Fibroblast of lung (primary cell): ENCODE results near the gene VWA5B1. TPM values are rescaled to one million over a fixed set of nuclear protein-coding genes. Genes with fewer than 3 reads are reported as not detected.

Source experiments
- DNase-seq, 2 donors: peaks; one replicate each; pipeline versions ENCODE4 v3.0.0 to v3.0.0-alpha.2; 2010; ENCODE audit warnings: low read depth in 2 of 2
- H2AFZ ChIP-seq: 2 replicates; pipeline ENCODE4 v1.5.1; 2012; ENCODE audit warnings: low read length, control low read depth, inconsistent platforms
- H3K27ac ChIP-seq: 2 replicates; pipeline ENCODE4 v1.5.1; 2011; ENCODE audit warnings: low read length, control low read depth; ENCODE audit not compliant: insufficient read depth
- H3K27me3 ChIP-seq: 2 replicates; pipeline ENCODE4 v1.5.1; 2011; ENCODE audit warnings: mild to moderate bottlenecking, low read length; ENCODE audit not compliant: control insufficient read depth, insufficient read depth
- H3K36me3 ChIP-seq: 2 replicates; pipeline ENCODE4 v1.5.1; 2011; ENCODE audit warnings: low read length; ENCODE audit not compliant: control insufficient read depth, insufficient read depth
- H3K4me1 ChIP-seq: 2 replicates; pipeline ENCODE4 v1.5.1; 2011; ENCODE audit warnings: low read length; ENCODE audit not compliant: control insufficient read depth, insufficient read depth; ENCODE audit errors: extremely low read depth
- H3K4me2 ChIP-seq: 2 replicates; pipeline ENCODE4 v1.5.1; 2011; ENCODE audit warnings: low read length, control low read depth; ENCODE audit not compliant: insufficient read depth; ENCODE audit errors: extremely low read depth
- H3K4me3 ChIP-seq, 4 experiments: fragments of 200-600 bp in 1 of 4; sonication (generic) in 1 of 4; replicated peaks in 1 of 4; 2 replicates each; pipeline ENCODE4 v1.5.1; 2011 to 2016; ENCODE audit warnings: low read length in 4 of 4, low read depth in 3 of 4, mild to moderate bottlenecking in 3 of 4, control low read depth in 2 of 4, inconsistent platforms in 1 of 4, mixed read lengths in 1 of 4; ENCODE audit not compliant: insufficient read depth in 1 of 4; ENCODE audit errors: control extremely low read depth in 1 of 4
- H3K79me2 ChIP-seq: 2 replicates; pipeline ENCODE4 v1.5.1; 2012; ENCODE audit warnings: mild to moderate bottlenecking, low read length, inconsistent platforms; ENCODE audit not compliant: control insufficient read depth, insufficient read depth
- H3K9ac ChIP-seq: 2 replicates; pipeline ENCODE4 v1.5.1; 2011; ENCODE audit warnings: mild to moderate bottlenecking, low read length, control low read depth; ENCODE audit not compliant: insufficient read depth
- H3K9me3 ChIP-seq: 2 replicates; pipeline ENCODE4 v1.5.1; 2012; ENCODE audit warnings: low read depth, low read length; ENCODE audit not compliant: control insufficient read depth, insufficient read depth
- H4K20me1 ChIP-seq: 2 replicates; pipeline ENCODE4 v1.5.1; 2011; ENCODE audit warnings: low read length; ENCODE audit not compliant: control insufficient read depth, insufficient read depth; ENCODE audit errors: extremely low read depth
- CTCF ChIP-seq, 2 donors: IDR thresholded peaks in 1 of 2; conservative IDR thresholded peaks in 1 of 2; 1 replicate in 1 of 2; 2 replicates in 1 of 2; pipeline ENCODE4 v1.5.1; 2011 to 2012; ENCODE audit warnings: low read length in 2 of 2, control low read depth in 1 of 2, inconsistent platforms in 1 of 2, low read depth in 1 of 2, mild to moderate bottlenecking in 1 of 2
- EZH2 ChIP-seq: IDR thresholded peaks from 2 replicates; pipeline ENCODE4 v1.5.1; 2012; ENCODE audit warnings: low read length, control low read depth, mild to moderate bottlenecking; ENCODE audit errors: missing control alignments
- polyA plus RNA-seq, 2 donors: library from polyadenylated mRNA; depleted of rRNA in 1 of 2; stranded (reverse) in 1 of 2; unstranded in 1 of 2; fragments of >200 nt; gene quantifications; 2 replicates each; pipeline ENCODE4 v1.2.1, GENCODE V29; 2011 to 2012; ENCODE audit warnings: missing spikeins in 1 of 2
- total RNA-seq: library from RNA; depleted of rRNA; stranded (reverse); fragments of >200 nt; gene quantifications from 2 replicates; pipeline ENCODE4 v1.2.1, GENCODE V29; 2014

Gene VWA5B1
- total and polyA plus RNA-seq, 2 donors (not counting 1 experiment from before 2014, with no cell fraction given) = not detected

- Histone ChIP-seq H3K9ac (no peak overlapping the region), H3K79me2 (no peaks in the 10 kb centered on the region), H3K4me1 (no peaks in the 10 kb centered on the region), H3K27me3 (peaks cover 10% of the 10 kb centered on the region), H3K36me3 (no peaks in the 10 kb centered on the region), H3K4me3 (no peak overlapping the region), H3K27ac (no peak overlapping the region), H2AFZ (no peak overlapping the region), H3K4me2 (no peak overlapping the region), H3K9me3 (no peaks in the 10 kb centered on the region), H4K20me1 (no peaks in the 10 kb centered on the region)
- no peak for DNase-seq
- TF ChIP-seq CTCF (conservative IDR thresholded peaks at IDR 0.05 in 1 of 2, IDR thresholded peaks at IDR 0.05 in 1 of 2; ENCODE audit: low read depth in 1 of 2, low read length in 2 of 2) (no peak), EZH2 (no peak)
Measured at GRCh38 chr1:20334103-20334502, 43.4 kb downstream of the VWA5B1 start.

- no peak overlapping the region for H3K27ac ChIP-seq
- H3K9ac ChIP-seq = no peak overlapping the region
- peaks cover 14% of the 10 kb centered on the region for H3K27me3 ChIP-seq
- no peaks in the 10 kb centered on the region for H3K4me1 ChIP-seq
- no peak overlapping the region for H3K4me3 ChIP-seq
- H2AFZ ChIP-seq = no peak overlapping the region
- no peak overlapping the region for H3K4me2 ChIP-seq
- H4K20me1 ChIP-seq = no peaks in the 10 kb centered on the region
- no peaks in the 10 kb centered on the region for H3K36me3 ChIP-seq
- H3K79me2 ChIP-seq = no peaks in the 10 kb centered on the region
- TF ChIP-seq CTCF (conservative IDR thresholded peaks at IDR 0.05 in 1 of 2, IDR thresholded peaks at IDR 0.05 in 1 of 2; ENCODE audit: low read depth in 1 of 2, low read length in 2 of 2) (no peak), EZH2 (no peak)
- H3K9me3 ChIP-seq = no peaks in the 10 kb centered on the region
- no peak for DNase-seq
Measured at GRCh38 chr1:20336105-20336605, 45.5 kb downstream of the VWA5B1 start.

- H3K27me3 ChIP-seq = peaks cover 13% of the 10 kb centered on the region
- no peak overlapping the region for H3K4me2 ChIP-seq
- no peak overlapping the region for H2AFZ ChIP-seq
- H3K79me2 ChIP-seq = no peaks in the 10 kb centered on the region
- H4K20me1 ChIP-seq = no peaks in the 10 kb centered on the region
- no peaks in the 10 kb centered on the region for H3K9me3 ChIP-seq
- H3K9ac ChIP-seq = no peak overlapping the region
- no peak overlapping the region for H3K27ac ChIP-seq
- no peak for TF ChIP-seq EZH2
- TF ChIP-seq CTCF (conservative IDR thresholded peaks at IDR 0.05 in 1 of 2, IDR thresholded peaks at IDR 0.05 in 1 of 2; ENCODE audit: low read depth in 1 of 2, low read length in 2 of 2) = no peak
- H3K4me3 ChIP-seq = no peak overlapping the region
- DNase-seq = no peak
- H3K36me3 ChIP-seq = no peaks in the 10 kb centered on the region
- no peaks in the 10 kb centered on the region for H3K4me1 ChIP-seq
Measured at GRCh38 chr1:20337581-20337980, 46.9 kb downstream of the VWA5B1 start.
